ENCODE data around the gene DOK6. TPM values are rescaled to one million over a fixed set of nuclear protein-coding genes. Genes with fewer than 3 reads are reported as not detected.

Gene DOK6
- total and polyA plus RNA-seq, 2 donors (not counting 3 experiments of a cell fraction or from before 2014, with no cell fraction given) = under 0.01 TPM; not detected in 1

GRCh38 chr18:69537183-69537582, 136.5 kb downstream of the DOK6 start:
- POLR2A ChIA-PET = no interaction called here
- intact Hi-C loops (cut with micrococcal nuclease) = no loop called here
- DNase-seq (ENCODE audit: low read depth, low spot score) (no peak), FAIRE-seq (no peak)
- Histone ChIP-seq H3K4me1 (ENCODE audit: control insufficient read depth, extremely low read depth, insufficient read depth, low read length) (no peaks in the 10 kb centered on the region), H3K4me2 (ENCODE audit: insufficient read depth, low read length) (no peak overlapping the region), H3K9me1 (replicated peaks; ENCODE audit: control insufficient read depth, extremely low read depth, insufficient read depth, low read length) (no peaks in the 10 kb centered on the region), H3K27ac (ENCODE audit: insufficient read depth, low read depth, low read length) (no peak overlapping the region), H3K79me2 (ENCODE audit: control insufficient read depth, insufficient read depth, low read length) (no peaks in the 10 kb centered on the region), H3K9me3 (replicated peaks; ENCODE audit: control insufficient read depth, insufficient read depth, low read length) (no peaks in the 10 kb centered on the region), H3K4me3 (replicated peaks in 1 of 3; ENCODE audit: insufficient read depth in 1 of 3, low read depth in 1 of 3, low read length in 3 of 3) (no peak overlapping the region), H2AFZ (ENCODE audit: low read depth, low read length) (no peak overlapping the region), H3K27me3 (ENCODE audit: control insufficient read depth in 2 of 2, insufficient read depth in 2 of 2, low read length in 2 of 2) (no peaks in the 10 kb centered on the region), H3K9ac (replicated peaks; ENCODE audit: extremely low read depth, insufficient read depth, low read length) (no peak overlapping the region), H4K20me1 (replicated peaks; ENCODE audit: control insufficient read depth, extremely low read depth, insufficient read depth, low read length) (no peaks in the 10 kb centered on the region), H3K36me3 (ENCODE audit: control insufficient read depth in 2 of 2, extremely low read depth in 1 of 2, insufficient read depth in 2 of 2, low read length in 2 of 2) (no peaks in the 10 kb centered on the region)
- CTCF ChIA-PET = interaction anchor here (1.3 kb wide), 1 partner anchor 14 kb away, joined by 3 read pairs; no protein-coding TSS in a partner anchor
- BruUV-seq (replicated peaks) = no TSS peak
- TF ChIP-seq POLR2A (IDR thresholded peaks at IDR 0.05; ENCODE audit: low read depth, low read length) (no peak), POLR2AphosphoS5 (IDR thresholded peaks at IDR 0.05; ENCODE audit: insufficient read depth, low read depth, low read length) (no peak), FOS (IDR thresholded peaks at IDR 0.05; ENCODE audit: borderline replicate concordance, insufficient read depth, low read length) (no peak), GATA2 (IDR thresholded peaks at IDR 0.05; ENCODE audit: insufficient read depth, insufficient read length, low read depth, low read length) (no peak), MAX (IDR thresholded peaks at IDR 0.05; ENCODE audit: insufficient read depth, insufficient read length) (no peak), CTCF (IDR thresholded peaks at IDR 0.05; ENCODE audit: extremely low read depth in 1 of 2, insufficient read depth in 1 of 2, low read depth in 1 of 2, low read length in 2 of 2) (no peak), MYC (IDR thresholded peaks at IDR 0.05; ENCODE audit: low read depth, low read length) (no peak), EZH2 (IDR thresholded peaks at IDR 0.05; ENCODE audit: borderline replicate concordance, low read depth, low read length, severe bottlenecking) (no peak), JUN (IDR thresholded peaks at IDR 0.05; ENCODE audit: borderline replicate concordance, insufficient read depth, insufficient read length, low read depth) (no peak)
- dilution Hi-C loops (cut with MboI; ENCODE audit: extremely low pct_ligation_motif_present, low sequenced_read_pairs) = no loop called here

Data from endothelial cell of umbilical vein (primary cell).